Measurements from ENCODE around the gene MALSU1.
"Not testable (repeated sequence)": the region's sequence is repeated elsewhere in the genome, so short reads cannot be mapped to it uniquely, and the experiment has no call there.

Gene MALSU1

GRCh38 chr7:23285657-23286646 lies 13.2 kb upstream of the MALSU1 start:
- no peak for DNase-seq (ENCODE audit: low read depth)

- DNase-seq (ENCODE audit: low read depth), result no peak
These were observed 11.5 kb upstream of the MALSU1 start for GRCh38 chr7:23287612-23288011.

- DNase-seq (ENCODE audit: low read depth), result no peak
These were observed 8.1 kb upstream of the MALSU1 start for GRCh38 chr7:23290993-23291392.

- DNase-seq (ENCODE audit: low read depth), result no peak
These were observed 7.1 kb upstream of the MALSU1 start for GRCh38 chr7:23291957-23292560.

GRCh38 chr7:23292623-23293022 lies 6.5 kb upstream of the MALSU1 start:
- no peak for DNase-seq (ENCODE audit: low read depth)

GRCh38 chr7:23293500-23294073 lies 5.6 kb upstream of the MALSU1 start:
- no peak for DNase-seq (ENCODE audit: low read depth)

- DNase-seq (ENCODE audit: low read depth), result no peak
These were observed 4.4 kb upstream of the MALSU1 start for GRCh38 chr7:23294549-23295400.

GRCh38 chr7:23295401-23295697 lies 3.8 kb upstream of the MALSU1 start:
- DNase-seq (ENCODE audit: low read depth), result no peak

GRCh38 chr7:23298141-23298881 lies 828 bp upstream of the MALSU1 start:
- peak; percentile 17 for DNase-seq (ENCODE audit: low read depth)

- DNase-seq (ENCODE audit: low read depth), result peak; percentile 15
These were observed 696 bp downstream of the MALSU1 start for GRCh38 chr7:23299770-23300300.

GRCh38 chr7:23306936-23307521 lies 7.9 kb downstream of the MALSU1 start:
- no peak for DNase-seq (ENCODE audit: low read depth)

- DNase-seq (ENCODE audit: low read depth), result no peak
These were observed 9.6 kb downstream of the MALSU1 start for GRCh38 chr7:23308754-23309153.

- DNase-seq (ENCODE audit: low read depth), result not testable (repeated sequence)
These were observed 13.0 kb downstream of the MALSU1 start for GRCh38 chr7:23312141-23312540.

GRCh38 chr7:23315366-23315765 lies 16.2 kb downstream of the MALSU1 start:
- DNase-seq (ENCODE audit: low read depth), result no peak

GRCh38 chr7:23331132-23331531 lies 32.0 kb downstream of the MALSU1 start:
- DNase-seq (ENCODE audit: low read depth), result no peak

- DNase-seq (ENCODE audit: low read depth), result no peak
These were observed 33.1 kb downstream of the MALSU1 start for GRCh38 chr7:23332193-23332592.

GRCh38 chr7:23332910-23333612 lies 33.9 kb downstream of the MALSU1 start:
- DNase-seq (ENCODE audit: low read depth), result no peak

- DNase-seq (ENCODE audit: low read depth), result peak; percentile 94
These were observed 34.6 kb downstream of the MALSU1 start for GRCh38 chr7:23333671-23334246.

GRCh38 chr7:23334482-23335056 lies 35.4 kb downstream of the MALSU1 start:
- DNase-seq (ENCODE audit: low read depth), result peak; percentile 93

Measured in GM04503 (cell line).